Stimulated activated CD4-positive, alpha-beta T cell treated with anti-CD3 and anti-CD28 coated beads, Interleukin-1b, Interleukin-23, amount 100 ng/mL, for 4 hours (primary cell): Measurements from ENCODE around the gene SLC6A13.

Source experiments
- DNase-seq, 2 donors: peaks; one replicate each; pipeline ENCODE4 v3.0.0-alpha.2; 2020; ENCODE audit warnings: low read depth in 2 of 2

SLC6A13 gene

DNA sequence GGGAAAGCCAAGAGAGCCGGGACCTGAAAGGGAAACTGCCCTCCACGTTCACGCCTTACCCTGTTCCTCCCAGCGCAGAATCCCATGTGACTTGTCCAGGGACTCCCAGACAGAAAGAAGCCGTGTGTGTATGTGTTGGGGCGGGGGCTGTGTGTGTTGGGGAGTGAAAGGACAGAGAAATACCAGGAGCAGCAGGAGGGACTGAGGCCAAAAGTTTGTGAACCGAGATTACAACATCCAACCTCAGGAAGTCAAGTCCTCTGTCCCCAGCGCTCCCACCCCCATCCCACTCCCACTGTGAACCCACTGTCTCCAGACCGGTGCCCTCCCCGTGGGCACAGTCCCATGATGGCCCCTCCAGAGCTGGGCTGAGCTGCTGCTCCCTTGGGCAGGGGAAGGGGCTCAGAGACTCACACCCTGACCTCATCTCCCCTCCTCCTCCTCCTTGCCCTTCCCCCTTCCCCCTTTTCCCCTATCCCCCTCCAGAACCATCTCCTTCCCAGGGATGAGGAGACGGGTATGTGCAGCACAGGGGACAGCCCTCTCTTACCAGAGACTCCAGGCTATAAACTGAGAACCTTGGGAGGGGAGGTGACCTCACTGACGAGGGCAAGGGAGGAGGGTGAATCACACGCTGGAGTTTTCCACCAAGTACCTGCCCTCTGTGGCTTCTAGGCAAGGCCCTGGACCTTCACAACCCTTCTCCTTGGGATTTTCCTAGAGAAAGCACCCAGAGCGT lies 48.5 kb downstream of the SLC6A13 start, which contains the start of gene SLC6A12:
Gene SLC6A12, minus strand, starts transcription at position 155 of the 739 bp plus-strand sequence. CDS start 4,171 bp downstream, outside the sequence.
- DNase-seq = no peak

DNA sequence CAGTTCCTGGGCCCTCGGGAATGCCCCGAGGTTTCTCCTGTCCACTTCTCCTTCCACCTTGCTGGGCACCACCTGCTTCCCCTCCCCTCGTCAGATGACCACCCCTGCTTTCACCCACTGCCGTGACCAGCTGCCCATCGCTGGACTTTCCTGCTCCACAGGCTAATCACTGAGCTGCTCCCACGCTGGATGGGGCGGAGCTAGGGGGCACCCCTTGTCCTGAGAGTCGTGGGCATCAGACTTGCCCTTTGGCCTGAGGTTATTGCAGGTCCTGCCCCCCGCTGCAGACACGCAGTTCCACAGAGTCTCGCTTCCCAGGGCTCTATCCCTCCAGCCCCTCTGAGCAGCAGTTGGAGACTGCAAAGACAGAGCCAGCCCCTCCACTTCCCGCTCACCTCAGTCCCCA lies 49.1 kb downstream of the SLC6A13 start:
- DNase-seq = no peak

- no peak for DNase-seq
Observed at GRCh38 chr12:212715-213526, 49.7 kb downstream of the SLC6A13 start.

DNA sequence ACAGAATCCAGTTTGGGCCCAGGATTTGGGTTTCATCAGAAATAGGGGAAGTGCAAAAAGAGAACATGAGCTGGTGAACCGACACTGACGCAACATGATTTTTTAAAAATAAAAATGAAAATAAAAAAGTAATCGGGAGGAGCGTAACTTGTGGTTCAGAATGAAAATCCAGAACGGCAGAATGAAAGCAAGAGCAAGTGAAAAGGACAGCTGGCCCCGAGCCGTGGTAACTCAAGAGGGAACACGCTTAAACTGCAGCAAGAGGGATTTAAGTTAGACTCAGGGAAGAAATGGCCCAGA lies 50.3 kb downstream of the SLC6A13 start:
- DNase-seq = no peak

DNA sequence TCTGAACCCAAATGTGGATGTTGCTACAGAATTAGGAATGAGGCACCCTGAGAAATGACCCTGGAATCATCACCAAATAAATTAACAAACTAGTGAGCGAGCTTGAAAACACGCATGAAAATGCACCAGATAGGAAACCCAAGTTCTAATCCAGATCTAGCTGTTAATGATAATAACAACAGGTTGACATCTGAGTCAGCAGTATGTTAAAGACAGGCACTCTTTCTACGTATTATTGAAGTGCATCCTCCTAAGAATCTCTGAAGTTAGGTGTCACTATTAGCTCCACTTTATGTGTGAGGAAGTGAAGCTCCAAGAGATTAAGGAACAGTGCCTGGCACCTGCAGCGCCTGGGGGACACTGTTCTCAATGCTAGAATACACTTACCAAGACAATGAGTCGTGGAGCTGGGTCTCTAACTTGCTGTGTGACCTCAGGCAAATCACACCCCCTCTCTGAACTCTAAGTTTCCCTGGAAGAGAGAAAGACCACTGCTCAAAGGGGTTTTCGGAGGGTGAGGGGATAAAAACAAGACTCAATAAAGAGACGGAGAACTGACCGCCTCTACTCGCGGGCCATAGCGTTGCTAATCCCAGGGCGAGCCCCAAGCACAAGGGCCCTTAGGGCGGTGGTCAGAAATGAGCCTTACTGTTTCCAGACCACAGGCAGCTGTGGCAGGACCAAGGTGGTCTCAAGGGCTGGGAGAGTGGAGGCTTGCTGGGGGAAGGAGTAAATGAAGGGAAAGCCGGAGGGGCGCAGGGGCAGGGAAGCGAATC lies 50.8 kb downstream of the SLC6A13 start:
- no peak for DNase-seq

- no peak for DNase-seq
Observed at GRCh38 chr12:211142-211465, 51.5 kb downstream of the SLC6A13 start.

- DNase-seq = no peak
Observed at GRCh38 chr12:210277-211141, 52.1 kb downstream of the SLC6A13 start.

GRCh38 chr12:209851-210250 lies 52.8 kb downstream of the SLC6A13 start:
- no peak for DNase-seq

GRCh38 chr12:209246-209645 lies 53.4 kb downstream of the SLC6A13 start:
- no peak for DNase-seq

DNA sequence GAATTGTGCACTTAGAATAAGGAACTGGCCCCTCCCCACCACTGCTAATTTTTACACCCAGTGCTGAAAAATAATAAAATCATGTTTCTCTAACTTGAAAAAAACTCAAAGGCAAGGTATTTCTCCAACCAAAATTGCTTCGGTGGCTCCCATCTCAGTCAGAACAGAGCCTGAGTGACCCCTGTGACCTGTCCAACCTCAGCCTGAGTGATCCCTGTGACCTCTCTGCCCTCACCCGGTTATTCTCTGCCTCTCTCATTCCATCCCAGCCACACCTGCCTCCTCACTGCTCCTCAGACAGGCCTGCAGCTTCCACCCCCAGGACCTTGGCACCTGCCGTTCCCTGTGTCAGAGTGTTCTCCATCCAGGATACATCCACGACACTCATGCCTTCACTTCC lies 53.8 kb downstream of the SLC6A13 start:
- DNase-seq = no peak

DNA sequence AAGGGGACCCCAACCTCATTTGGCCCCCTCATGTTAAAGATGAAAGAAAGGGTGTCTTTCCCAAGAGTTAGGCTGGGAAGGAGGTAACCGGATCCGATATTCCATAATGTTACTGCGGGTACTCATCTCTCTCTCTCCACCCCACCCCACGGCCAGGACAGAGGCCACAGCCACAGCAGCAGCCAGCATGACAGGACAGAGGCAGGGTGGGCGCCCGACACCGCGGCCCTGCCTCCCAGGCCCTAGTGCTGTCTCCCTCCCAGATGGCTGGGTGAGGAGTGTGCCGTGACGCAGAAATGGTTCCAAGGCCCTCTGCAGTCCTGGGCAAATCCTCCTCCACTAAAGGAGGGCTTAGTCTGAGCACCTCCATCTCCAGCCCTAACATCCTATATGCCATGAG lies 54.8 kb downstream of the SLC6A13 start:
- DNase-seq = no peak

- DNase-seq = no peak
Observed at GRCh38 chr12:206746-207440, 55.7 kb downstream of the SLC6A13 start.

DNA sequence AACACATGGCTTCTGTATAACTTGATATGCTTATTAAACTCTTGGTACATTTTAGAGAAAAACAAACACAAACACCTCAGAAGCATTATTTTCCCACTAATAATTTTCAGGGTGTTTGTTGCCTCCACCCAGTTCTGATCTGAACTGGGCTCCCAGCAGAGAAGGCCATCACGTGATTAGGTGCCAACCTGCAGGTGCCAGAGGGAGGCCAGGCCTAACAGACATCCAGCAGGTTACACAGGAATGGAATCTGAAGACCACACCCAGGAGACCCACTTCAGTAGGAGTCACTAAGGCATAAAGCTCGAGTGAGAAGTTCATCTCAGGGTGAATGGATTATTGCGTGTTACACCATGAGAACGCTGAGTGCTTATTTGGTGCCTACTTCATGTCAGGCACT lies 57.6 kb downstream of the SLC6A13 start:
- no peak for DNase-seq

DNA sequence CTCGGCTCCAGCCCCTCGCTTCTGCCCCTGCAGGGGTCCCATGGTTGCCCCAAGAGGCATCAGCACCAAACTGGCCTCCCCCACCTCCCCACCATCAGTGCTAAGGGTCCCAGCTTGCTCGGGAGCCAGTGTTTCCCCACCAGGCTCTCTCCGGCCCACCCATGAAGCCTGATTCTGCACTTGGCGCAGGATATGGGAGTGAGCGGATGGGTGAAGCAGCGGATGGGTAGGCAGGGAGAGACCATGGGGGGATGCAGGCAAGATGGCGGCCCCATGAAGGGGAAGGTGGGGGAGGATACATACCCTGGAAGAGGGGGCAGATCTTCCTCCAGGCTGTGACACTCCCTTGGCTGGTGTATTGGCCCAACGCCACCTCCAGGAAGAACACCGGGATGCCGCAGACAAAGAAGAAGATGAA lies 58.4 kb downstream of the SLC6A13 start:
- no peak for DNase-seq

- no peak for DNase-seq
Observed at GRCh38 chr12:203462-204260, 59.0 kb downstream of the SLC6A13 start.

DNA sequence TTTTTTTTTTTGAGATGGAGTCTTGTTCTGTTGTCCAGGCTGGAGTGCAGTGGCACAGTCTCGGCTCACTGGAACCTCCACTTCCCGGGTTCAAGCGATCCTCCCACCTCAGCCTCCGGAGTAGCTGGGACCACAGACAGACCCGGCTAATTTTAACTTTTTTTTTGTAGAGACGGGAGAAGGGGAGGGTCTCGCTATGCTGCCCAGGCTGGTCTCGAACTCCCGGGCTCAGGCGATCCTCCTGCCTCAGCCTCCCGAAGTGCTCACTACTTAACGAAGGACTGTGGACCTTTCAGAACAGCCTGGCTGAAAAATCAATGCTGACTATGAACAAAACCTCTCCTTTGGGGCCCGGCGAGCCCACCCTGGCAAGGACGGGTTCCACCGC lies 59.6 kb downstream of the SLC6A13 start:
- DNase-seq = no peak

- no peak for DNase-seq
Observed at GRCh38 chr12:202081-202731, 60.4 kb downstream of the SLC6A13 start.

- no peak for DNase-seq
Observed at GRCh38 chr12:201361-201760, 61.3 kb downstream of the SLC6A13 start.

GRCh38 chr12:198705-199104 lies 63.9 kb downstream of the SLC6A13 start:
- no peak for DNase-seq
